Measurements from ENCODE around the gene DAPK1. TPM values are rescaled to one million over a fixed set of nuclear protein-coding genes. Genes with fewer than 3 reads are reported as not detected.
"Not testable (repeated sequence)": the region's sequence is repeated elsewhere in the genome, so short reads cannot be mapped to it uniquely, and the experiment has no call there.

Gene DAPK1
- polyA plus RNA-seq, 6 donors from 2014 or later = 0.13 to 0.79 (median 0.32) TPM; not detected in 1

GRCh38 chr9:87546704-87547103, 49.0 kb downstream of the DAPK1 start:
- Mint-ChIP-seq H3K36me3 (no peaks in the 10 kb centered on the region), H3K27me3 (peaks cover 0 to 7% (median 0%) of the 10 kb centered on the region in 3 donors), H3K9me3 (peaks cover 0 to 5% (median 1%) of the 10 kb centered on the region in 7 donors), H3K4me1 (no peaks in the 10 kb centered on the region), H3K4me3 (no peak overlapping the region), H3K27ac (no peak overlapping the region)
- no peak for DNase-seq
- no peak for ATAC-seq (ENCODE audit: low read depth in 2 of 2)

GRCh38 chr9:87547671-87548081, 50.0 kb downstream of the DAPK1 start:
- H3K27ac Mint-ChIP-seq = no peak overlapping the region
- H3K4me3 Mint-ChIP-seq = no peak overlapping the region
- H3K4me1 Mint-ChIP-seq = no peaks in the 10 kb centered on the region
- H3K9me3 Mint-ChIP-seq = peaks cover 0 to 5% (median 1%) of the 10 kb centered on the region in 7 donors
- no peaks in the 10 kb centered on the region for H3K36me3 Mint-ChIP-seq
- DNase-seq = no peak
- peaks cover 0 to 7% (median 0%) of the 10 kb centered on the region in 3 donors for H3K27me3 Mint-ChIP-seq
- ATAC-seq (ENCODE audit: low read depth in 2 of 2) = no peak

DNA sequence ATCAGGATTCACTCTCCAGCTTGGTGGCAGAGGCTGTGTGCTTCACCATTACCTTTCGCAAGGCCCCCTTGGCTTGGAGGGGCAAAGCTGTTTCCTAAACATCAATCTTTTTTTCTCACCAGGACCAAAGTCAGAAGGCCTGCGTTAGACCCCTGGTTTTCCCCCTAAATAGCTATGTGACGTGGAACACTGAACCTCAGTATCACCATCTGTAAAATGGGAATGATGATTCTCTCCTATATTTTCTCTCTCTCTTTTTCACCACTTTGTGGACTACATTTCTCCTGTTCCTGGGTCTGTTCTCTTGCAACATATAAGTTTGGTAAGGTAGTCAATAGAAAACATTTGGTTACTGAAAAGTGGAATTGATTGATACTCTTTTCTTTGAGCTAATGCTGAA, 50.5 kb downstream of the DAPK1 start:
- Mint-ChIP-seq H3K9me3 (peaks cover 0 to 5% (median 1%) of the 10 kb centered on the region in 7 donors), H3K4me1 (no peaks in the 10 kb centered on the region), H3K27ac (no peak overlapping the region), H3K4me3 (no peak overlapping the region), H3K36me3 (no peaks in the 10 kb centered on the region), H3K27me3 (peaks cover 0 to 7% (median 0%) of the 10 kb centered on the region in 3 donors)
- ATAC-seq (ENCODE audit: low read depth in 2 of 2) = no peak
- no peak for DNase-seq

DNA sequence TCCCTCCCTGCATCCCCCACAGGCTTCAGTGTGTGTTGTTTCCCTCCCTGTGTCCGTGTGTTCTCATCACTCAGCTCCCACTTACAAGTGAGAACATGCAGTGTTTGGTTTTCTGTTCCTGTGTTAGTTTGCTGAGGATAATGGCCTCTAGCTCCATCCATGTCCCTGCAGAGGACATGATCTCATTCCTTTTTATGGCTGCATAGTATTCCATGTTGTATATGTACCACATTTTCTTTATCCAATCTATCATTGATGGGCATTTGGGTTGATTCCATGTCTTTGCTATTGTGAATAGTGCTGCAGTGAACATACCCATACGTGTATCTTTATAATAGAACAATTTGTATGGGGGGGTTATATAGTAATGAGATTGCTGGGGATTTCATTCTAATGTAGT, 51.4 kb downstream of the DAPK1 start:
- not testable (repeated sequence) for H3K27me3 Mint-ChIP-seq; DNase-seq; H3K4me1 Mint-ChIP-seq; H3K36me3 Mint-ChIP-seq; H3K4me3 Mint-ChIP-seq; H3K9me3 Mint-ChIP-seq; ATAC-seq (ENCODE audit: low read depth in 2 of 2); H3K27ac Mint-ChIP-seq

GRCh38 chr9:87549791-87550190, 52.1 kb downstream of the DAPK1 start:
- Mint-ChIP-seq H3K27ac (no peak overlapping the region), H3K36me3 (no peaks in the 10 kb centered on the region), H3K4me3 (no peak overlapping the region), H3K27me3 (peaks cover 0 to 7% (median 0%) of the 10 kb centered on the region in 3 donors), H3K9me3 (peaks cover 0 to 5% (median 1%) of the 10 kb centered on the region in 7 donors), H3K4me1 (no peaks in the 10 kb centered on the region)
- no peak for ATAC-seq (ENCODE audit: low read depth in 2 of 2)
- no peak for DNase-seq

DNA sequence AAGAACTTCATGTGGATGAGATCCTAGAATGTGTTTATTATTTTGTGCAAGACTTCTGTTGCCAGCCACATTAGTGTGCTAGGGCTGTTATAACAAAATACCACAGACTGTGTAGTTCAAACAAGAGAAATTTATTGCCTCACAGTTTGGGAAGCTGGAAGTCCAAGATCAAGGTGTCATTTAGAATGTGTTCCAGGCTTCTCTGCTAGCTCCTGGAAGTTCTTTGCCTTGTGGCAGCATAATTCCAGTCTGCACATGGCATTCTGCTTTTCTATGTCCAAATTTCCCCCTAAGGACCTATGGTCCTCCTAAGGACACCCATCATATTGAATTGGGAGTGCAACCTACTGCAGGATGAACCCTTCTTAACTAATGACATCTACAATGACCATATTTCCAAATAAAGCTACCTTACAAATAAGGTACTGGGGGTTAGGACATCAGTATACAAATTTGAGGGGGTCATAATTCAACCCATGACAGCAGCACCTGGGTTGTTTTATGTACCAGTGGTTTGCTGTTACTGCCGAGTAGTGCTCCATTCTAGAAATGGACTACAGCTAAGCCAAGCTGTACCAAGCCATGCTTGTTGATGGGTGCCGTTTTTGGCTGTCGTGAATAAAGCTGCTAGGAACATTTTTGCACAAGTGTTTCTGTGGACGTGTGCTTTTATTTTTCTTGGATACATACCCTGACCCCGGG, 52.7 kb downstream of the DAPK1 start:
- no peaks in the 10 kb centered on the region for H3K36me3 Mint-ChIP-seq
- H3K4me3 Mint-ChIP-seq = no peak overlapping the region
- no peak overlapping the region for H3K27ac Mint-ChIP-seq
- no peak for DNase-seq
- no peaks in the 10 kb centered on the region for H3K4me1 Mint-ChIP-seq
- H3K9me3 Mint-ChIP-seq = peaks cover 0 to 5% (median 1%) of the 10 kb centered on the region in 7 donors
- H3K27me3 Mint-ChIP-seq = peaks cover 0 to 7% (median 0%) of the 10 kb centered on the region in 3 donors
- ATAC-seq (ENCODE audit: low read depth in 2 of 2) = no peak

GRCh38 chr9:87551772-87552217, 54.1 kb downstream of the DAPK1 start:
- H3K9me3 Mint-ChIP-seq = peaks cover 0 to 5% (median 1%) of the 10 kb centered on the region in 7 donors
- H3K27ac Mint-ChIP-seq = no peak overlapping the region
- H3K4me3 Mint-ChIP-seq = no peak overlapping the region
- DNase-seq (no peak), ATAC-seq (ENCODE audit: low read depth in 2 of 2) (no peak)
- peaks cover 5 to 7% (median 5%) of the 10 kb centered on the region in 3 donors for H3K27me3 Mint-ChIP-seq
- peaks cover 0 to 4% (median 0%) of the 10 kb centered on the region in 3 donors for H3K4me1 Mint-ChIP-seq
- H3K36me3 Mint-ChIP-seq = no peaks in the 10 kb centered on the region

DNA sequence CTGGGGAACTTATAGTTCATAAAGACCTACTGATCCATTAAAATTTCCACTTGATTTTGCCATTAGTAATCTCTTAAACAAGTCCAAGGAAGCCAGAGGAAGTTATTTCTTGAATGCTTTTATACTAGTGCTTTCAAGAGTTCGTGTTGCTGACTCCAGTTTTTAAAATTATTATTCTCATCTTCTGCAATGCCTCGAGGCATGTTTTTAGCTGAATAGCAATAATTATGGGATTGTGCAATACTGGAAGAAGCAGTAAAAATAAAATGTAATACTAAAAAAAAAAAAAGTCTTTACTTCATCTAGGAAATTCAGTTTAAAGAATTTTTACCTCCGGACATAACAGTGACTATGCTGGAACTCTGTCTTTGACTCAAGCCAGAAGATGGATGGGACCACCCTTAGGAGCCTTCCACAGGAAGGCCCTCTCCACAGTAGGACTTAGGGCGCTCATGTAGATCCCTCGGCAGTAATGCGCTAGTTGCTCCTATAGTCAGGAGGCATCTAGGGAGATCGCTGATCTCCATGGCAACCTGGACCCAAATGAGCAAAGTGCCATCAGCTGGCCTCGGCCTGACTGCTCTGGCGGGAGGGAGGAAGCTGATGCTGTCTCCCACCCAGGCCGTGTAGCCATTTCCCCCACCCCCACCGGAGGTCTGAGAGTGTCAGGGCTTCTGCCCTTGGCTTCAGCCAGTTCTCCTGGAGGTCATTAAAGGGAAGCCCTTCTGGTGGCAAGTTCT, 56.7 kb downstream of the DAPK1 start:
- Mint-ChIP-seq H3K4me3 (no peak overlapping the region), H3K27ac (no peak overlapping the region), H3K36me3 (no peaks in the 10 kb centered on the region), H3K27me3 (peaks cover 0 to 5% (median 5%) of the 10 kb centered on the region in 3 donors), H3K9me3 (peaks cover 0 to 5% (median 0%) of the 10 kb centered on the region in 7 donors), H3K4me1 (peaks cover 0 to 4% (median 0%) of the 10 kb centered on the region in 3 donors)
- ATAC-seq (ENCODE audit: low read depth in 2 of 2) = no peak
- DNase-seq = no peak

DNA sequence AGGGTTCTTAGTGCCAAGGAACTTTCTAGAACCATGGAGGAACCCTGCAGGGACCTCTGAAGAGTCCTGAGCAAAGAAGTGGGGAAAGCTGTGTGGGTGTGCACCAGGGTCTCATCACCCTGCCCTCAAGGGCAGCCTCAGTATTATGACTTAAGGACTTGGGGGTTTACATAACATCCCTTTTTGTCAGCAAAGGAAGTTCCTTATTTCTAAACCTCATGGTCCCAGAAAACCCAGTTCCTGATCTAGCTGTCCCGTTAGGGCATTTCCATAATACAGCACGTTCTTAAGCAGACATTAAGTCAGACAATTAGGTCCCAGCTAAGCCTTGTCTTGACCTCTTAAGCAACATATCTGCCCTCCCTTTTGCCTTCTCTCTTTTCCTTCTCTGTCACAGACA, 57.3 kb downstream of the DAPK1 start:
- peaks cover 0 to 5% (median 5%) of the 10 kb centered on the region in 3 donors for H3K27me3 Mint-ChIP-seq
- H3K9me3 Mint-ChIP-seq = peaks cover 0 to 1% (median 0%) of the 10 kb centered on the region in 7 donors
- H3K36me3 Mint-ChIP-seq = no peaks in the 10 kb centered on the region
- no peak overlapping the region for H3K4me3 Mint-ChIP-seq
- peaks cover 0 to 4% (median 0%) of the 10 kb centered on the region in 3 donors for H3K4me1 Mint-ChIP-seq
- no peak overlapping the region for H3K27ac Mint-ChIP-seq
- no peak for DNase-seq
- ATAC-seq (ENCODE audit: low read depth in 2 of 2) = no peak

GRCh38 chr9:87556039-87556438, 58.4 kb downstream of the DAPK1 start:
- Mint-ChIP-seq H3K9me3 (peaks cover 0 to 1% (median 0%) of the 10 kb centered on the region in 7 donors), H3K27ac (peak overlapping the region in 1 of 6 donors; percentile 12), H3K36me3 (no peaks in the 10 kb centered on the region), H3K4me1 (peaks cover 0 to 4% (median 0%) of the 10 kb centered on the region in 3 donors), H3K4me3 (no peak overlapping the region), H3K27me3 (peaks cover 0 to 5% (median 5%) of the 10 kb centered on the region in 3 donors)
- DNase-seq = no peak
- ATAC-seq (ENCODE audit: low read depth in 2 of 2) = peak in 1 of 2 donors; percentile 6

GRCh38 chr9:87556821-87557220, 59.2 kb downstream of the DAPK1 start:
- no peak for DNase-seq
- H3K27me3 Mint-ChIP-seq = peaks cover 0 to 5% (median 5%) of the 10 kb centered on the region in 3 donors
- H3K27ac Mint-ChIP-seq = no peak overlapping the region
- peaks cover 0 to 1% (median 0%) of the 10 kb centered on the region in 7 donors for H3K9me3 Mint-ChIP-seq
- no peaks in the 10 kb centered on the region for H3K36me3 Mint-ChIP-seq
- ATAC-seq (ENCODE audit: low read depth in 2 of 2) = no peak
- H3K4me3 Mint-ChIP-seq = no peak overlapping the region
- H3K4me1 Mint-ChIP-seq = peaks cover 0 to 4% (median 0%) of the 10 kb centered on the region in 3 donors

- peaks cover 0 to 6% (median 0%) of the 10 kb centered on the region in 7 donors for H3K9me3 Mint-ChIP-seq
- DNase-seq (no peak), ATAC-seq (ENCODE audit: low read depth in 2 of 2) (no peak)
- H3K27ac Mint-ChIP-seq = no peak overlapping the region
- no peak overlapping the region for H3K4me3 Mint-ChIP-seq
- H3K36me3 Mint-ChIP-seq = no peaks in the 10 kb centered on the region
- H3K27me3 Mint-ChIP-seq = peaks cover 0 to 5% (median 5%) of the 10 kb centered on the region in 3 donors
- peaks cover 0 to 4% (median 0%) of the 10 kb centered on the region in 3 donors for H3K4me1 Mint-ChIP-seq
Observed at GRCh38 chr9:87557996-87558395, 60.3 kb downstream of the DAPK1 start.

DNA sequence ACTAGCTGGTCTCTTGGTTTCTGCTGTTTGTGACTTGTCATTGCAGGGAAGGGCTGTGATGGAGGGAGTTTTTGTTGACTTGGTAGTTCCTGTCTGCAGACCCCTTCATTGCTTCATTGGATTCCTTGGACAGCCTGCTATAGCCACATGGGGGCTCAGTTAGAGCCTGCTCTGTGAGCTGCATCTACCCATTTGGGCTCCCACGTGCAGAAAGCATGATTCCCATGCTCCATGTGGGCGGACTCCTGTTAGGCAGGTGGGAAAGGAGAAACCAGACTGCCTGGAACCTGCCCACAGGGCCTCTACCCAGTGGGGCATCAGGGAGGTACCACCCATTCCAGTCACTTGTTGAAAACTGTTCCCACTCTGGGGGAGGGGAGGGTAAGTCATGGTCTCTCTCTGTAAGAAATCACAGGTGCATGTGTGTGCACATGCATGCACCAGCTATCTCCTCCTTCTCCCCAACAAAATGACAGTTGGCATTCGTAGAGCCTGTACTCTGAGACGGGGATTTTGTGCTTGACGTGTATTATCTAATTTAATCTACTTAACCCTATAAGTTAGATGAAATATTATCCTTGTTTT, 61.0 kb downstream of the DAPK1 start:
- Mint-ChIP-seq H3K27me3 (peaks cover 2 to 5% (median 5%) of the 10 kb centered on the region in 3 donors), H3K36me3 (no peaks in the 10 kb centered on the region), H3K27ac (no peak overlapping the region), H3K4me1 (peaks cover 0 to 4% (median 0%) of the 10 kb centered on the region in 3 donors), H3K9me3 (peaks cover 0 to 6% (median 0%) of the 10 kb centered on the region in 7 donors), H3K4me3 (peak overlapping the region in 1 of 8 donors; percentile 52)
- DNase-seq = no peak
- no peak for ATAC-seq (ENCODE audit: low read depth in 2 of 2)
